GM12891 (cell line): Measurements from ENCODE around the gene TST.
"Not testable (repeated sequence)": the region's sequence is repeated elsewhere in the genome, so short reads cannot be mapped to it uniquely, and the experiment has no call there.

Source experiments
- DNase-seq: peaks from one replicate; pipeline ENCODE4 v3.0.0; 2011; ENCODE audit warnings: low spot score; ENCODE audit not compliant: insufficient read length
- FAIRE-seq: peaks from 2 replicates; lab custom pipeline; 2011; peaks lifted over from hg19 to GRCh38; lab: Jason Lieb, UNC
- PAX5 ChIP-seq: IDR thresholded peaks from 2 replicates; pipeline ENCODE4 v1.6.1; 2011; ENCODE audit warnings: low read length, moderate library complexity, mild to moderate bottlenecking; ENCODE audit not compliant: insufficient read depth, severe bottlenecking
- POLR2A ChIP-seq: IDR thresholded peaks from 2 replicates; pipeline ENCODE4 v1.6.1; 2011; ENCODE audit warnings: low read depth, low read length, control low read depth
- POLR2AphosphoS5 ChIP-seq: IDR thresholded peaks from 2 replicates; pipeline ENCODE4 v1.6.1; 2011; ENCODE audit warnings: low read depth, low read length, control low read depth
- POU2F2 ChIP-seq: IDR thresholded peaks from 2 replicates; pipeline ENCODE4 v1.6.1; 2011; ENCODE audit warnings: low read depth, mild to moderate bottlenecking, control low read depth, low read length, moderate library complexity
- SPI1 ChIP-seq: IDR thresholded peaks from 2 replicates; pipeline ENCODE4 v1.6.1; 2011; ENCODE audit warnings: low read depth, low read length, control low read depth
- TAF1 ChIP-seq: IDR thresholded peaks from 2 replicates; pipeline ENCODE4 v1.6.1; 2011; ENCODE audit warnings: low read depth, low read length, control low read depth

TST gene

GRCh38 chr22:36990457-36990856 lies 28.8 kb downstream of the TST start:
- FAIRE-seq (peak; percentile 5), DNase-seq (no peak)
- TF ChIP-seq PAX5 (no peak), SPI1 (no peak), TAF1 (no peak), POLR2A (no peak), POLR2AphosphoS5 (no peak), POU2F2 (no peak)

- FAIRE-seq, DNase-seq: not testable (repeated sequence)
Observed at GRCh38 chr22:36989012-36989411, 30.2 kb downstream of the TST start.

- DNase-seq: no peak
- FAIRE-seq: no peak
- TF ChIP-seq POU2F2 (no peak), POLR2A (no peak), PAX5 (no peak), TAF1 (no peak), POLR2AphosphoS5 (no peak), SPI1 (no peak)
Observed at GRCh38 chr22:36988075-36988832, 31.0 kb downstream of the TST start.

GRCh38 chr22:36986242-36986821 lies 32.9 kb downstream of the TST start:
- peak; percentile 33 for DNase-seq
- no peak for TF ChIP-seq POU2F2
- TF ChIP-seq SPI1: no peak
- TF ChIP-seq TAF1: no peak
- TF ChIP-seq POLR2AphosphoS5: no peak
- TF ChIP-seq PAX5: no peak
- TF ChIP-seq POLR2A: no peak
- peak; percentile 23 for FAIRE-seq

- no peak for FAIRE-seq
- DNase-seq: no peak
- TF ChIP-seq POLR2A (no peak), POLR2AphosphoS5 (no peak), PAX5 (no peak), SPI1 (no peak), POU2F2 (no peak), TAF1 (no peak)
Observed at GRCh38 chr22:36985211-36985889, 33.9 kb downstream of the TST start.

- no peak for TF ChIP-seq SPI1
- TF ChIP-seq PAX5: no peak
- TF ChIP-seq TAF1: no peak
- DNase-seq (no peak), FAIRE-seq (no peak)
Observed at GRCh38 chr22:36982136-36982535, 37.1 kb downstream of the TST start.

- no peak for DNase-seq
- TF ChIP-seq PAX5: no peak
- TF ChIP-seq TAF1: no peak
- TF ChIP-seq POLR2AphosphoS5: no peak
- TF ChIP-seq SPI1: no peak
- FAIRE-seq: no peak
Observed at GRCh38 chr22:36981247-36981775, 37.9 kb downstream of the TST start.

GRCh38 chr22:36979016-36979910 lies 40.0 kb downstream of the TST start:
- TF ChIP-seq POU2F2: no peak
- no peak for TF ChIP-seq POLR2A
- no peak for TF ChIP-seq TAF1
- no peak for TF ChIP-seq SPI1
- TF ChIP-seq POLR2AphosphoS5: no peak
- no peak for DNase-seq
- no peak for FAIRE-seq

GRCh38 chr22:36977947-36978660 lies 41.1 kb downstream of the TST start:
- DNase-seq (peak; percentile 91), FAIRE-seq (peak; percentile 100)
- no peak for TF ChIP-seq TAF1
- no peak for TF ChIP-seq POU2F2
